Stimulated activated CD8-positive, alpha-beta memory T cell treated with anti-CD3 and anti-CD28 coated beads, Interleukin-15, amount 100 ng/mL, for 1 hour (primary cell): ENCODE measurements around the gene KHDC1.
"Not testable (repeated sequence)": the region's sequence is repeated elsewhere in the genome, so short reads cannot be mapped to it uniquely, and the experiment has no call there.

ENCODE experiments used
- DNase-seq: peaks from one replicate; pipeline ENCODE4 v3.0.0-alpha.2; 2020; ENCODE audit warnings: low read depth

KHDC1 gene

DNA sequence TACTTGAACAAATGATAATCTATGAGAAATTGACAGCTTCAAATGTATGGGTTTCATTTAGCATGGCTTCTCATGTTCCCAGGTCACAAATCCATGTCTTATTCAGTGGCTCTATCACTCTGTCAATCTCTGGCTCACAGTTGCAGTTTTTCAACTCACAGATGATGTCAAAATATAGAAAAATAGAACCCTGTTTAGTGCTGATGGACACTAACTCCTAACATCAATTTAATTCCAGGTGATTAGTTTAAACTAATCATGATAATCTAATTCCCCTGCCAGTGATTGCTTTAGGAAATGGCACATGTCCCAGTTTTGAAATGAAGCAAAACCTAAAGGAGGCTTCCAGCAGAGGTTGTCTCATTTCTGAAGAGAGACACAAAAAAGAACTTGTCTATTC, 13.0 kb downstream of the KHDC1 start:
- DNase-seq = no peak

GRCh38 chr6:73248192-73248903, 14.6 kb downstream of the KHDC1 start:
- no peak for DNase-seq

GRCh38 chr6:73242001-73242400, 21.0 kb downstream of the KHDC1 start:
- DNase-seq = no peak

DNA sequence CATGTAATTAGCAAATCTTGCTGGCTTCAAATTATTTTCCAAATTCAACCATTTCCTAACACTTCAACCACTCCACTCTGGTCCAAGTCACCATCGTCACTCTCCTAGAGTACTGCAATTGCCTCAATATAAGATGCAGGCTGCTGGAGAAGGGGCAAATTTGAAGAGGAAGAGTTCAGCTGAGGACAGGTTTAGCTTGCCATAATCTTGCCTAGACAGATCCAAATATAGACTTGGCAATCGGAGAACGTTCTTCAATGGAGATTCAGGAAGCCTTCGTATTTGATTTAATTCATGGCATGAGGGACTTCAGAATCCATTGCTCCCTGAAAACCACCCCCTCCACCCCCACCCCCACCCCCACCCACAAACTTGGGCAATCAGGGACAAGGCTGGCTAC, 22.3 kb downstream of the KHDC1 start:
- no peak for DNase-seq

GRCh38 chr6:73236144-73236750, 26.7 kb downstream of the KHDC1 start:
- DNase-seq = no peak

DNA sequence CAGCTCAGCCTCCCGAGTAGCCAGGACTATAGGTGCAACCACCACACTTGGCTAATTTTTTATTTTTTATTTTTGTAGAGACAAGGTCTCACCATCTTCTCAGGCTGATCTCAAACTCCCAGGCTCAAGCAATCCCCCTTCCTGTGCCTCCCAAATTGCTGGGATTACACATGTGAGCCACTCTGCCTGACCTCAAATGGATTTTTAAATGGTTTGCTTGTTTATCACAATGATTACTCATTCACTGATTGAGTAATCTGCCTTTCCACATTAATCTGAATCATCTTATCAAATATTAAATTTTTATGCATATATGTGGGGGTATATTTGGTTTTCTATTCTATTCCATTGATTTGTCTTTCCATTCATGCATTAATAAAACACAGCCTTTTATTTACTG, 28.3 kb downstream of the KHDC1 start:
- DNase-seq = no peak

- not testable (repeated sequence) for DNase-seq
These were observed 29.0 kb downstream of the KHDC1 start for GRCh38 chr6:73233971-73234370.

DNA sequence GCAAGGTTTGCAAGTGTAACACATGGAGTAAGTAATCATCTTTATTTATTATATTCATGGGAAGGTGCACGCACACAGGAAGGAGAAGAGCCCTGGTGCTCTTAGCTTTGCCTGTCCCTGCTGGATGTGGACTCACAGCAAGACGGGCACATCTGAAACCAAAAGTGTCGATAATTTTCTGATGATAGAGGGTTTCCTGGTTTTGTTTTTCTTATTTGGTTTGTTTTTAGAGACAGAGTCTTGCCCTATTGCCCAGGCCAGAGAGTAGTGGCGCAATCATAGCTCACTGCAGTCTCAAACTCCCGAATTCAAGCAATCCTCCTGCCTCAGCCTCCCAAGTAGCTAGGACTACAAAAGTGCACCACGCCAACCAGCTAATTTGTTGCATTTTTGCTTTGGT, 29.9 kb downstream of the KHDC1 start:
- DNase-seq = no peak

DNA sequence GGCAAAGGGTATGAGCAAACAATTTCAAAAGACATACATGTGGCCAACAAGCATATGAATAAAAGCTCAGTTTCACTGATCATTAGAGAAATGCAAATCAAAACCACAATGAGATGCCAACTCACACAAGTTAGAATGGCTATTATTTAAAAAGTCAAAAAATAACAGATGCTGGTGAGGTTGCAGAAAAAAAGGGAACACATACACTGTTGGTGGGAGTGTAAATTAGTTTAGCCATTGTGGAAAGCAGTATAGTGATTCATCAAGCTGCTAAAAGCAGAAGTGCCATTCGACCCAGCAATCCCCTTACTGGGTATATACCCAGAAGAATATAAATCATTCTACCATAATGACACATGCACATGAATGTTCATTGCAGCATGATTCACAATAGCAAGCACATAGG, 31.0 kb downstream of the KHDC1 start:
- no peak for DNase-seq

DNA sequence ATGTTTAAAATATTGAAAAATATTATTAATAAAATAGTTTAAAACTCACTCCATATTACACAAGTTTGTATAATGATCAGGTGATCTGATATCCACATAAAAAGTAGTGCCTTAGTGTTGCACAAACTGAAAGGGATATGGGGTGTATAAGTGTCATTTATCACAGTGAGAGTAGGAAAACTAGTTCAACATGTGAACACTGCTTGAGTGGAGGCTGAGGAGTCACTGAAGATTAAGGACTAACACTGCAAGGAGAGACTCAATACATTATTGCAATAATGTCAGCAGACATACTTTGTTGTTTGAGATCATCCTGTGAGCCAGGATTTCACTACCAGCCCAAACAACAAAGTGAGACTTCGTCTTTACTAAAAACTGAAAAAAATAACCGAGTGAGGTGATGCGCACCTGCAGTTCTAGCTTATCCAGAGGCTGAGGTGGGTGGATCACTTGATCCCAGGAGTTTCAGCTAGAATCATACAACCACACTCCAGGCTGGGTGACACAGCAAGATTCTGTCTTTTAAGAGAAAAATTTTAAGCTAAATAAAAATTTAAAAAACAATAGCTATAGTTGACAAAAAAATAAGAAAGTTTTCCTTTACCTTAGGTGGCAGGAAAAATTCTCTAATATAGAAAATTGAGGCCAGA, 35.3 kb downstream of the KHDC1 start:
- no peak for DNase-seq

GRCh38 chr6:73225396-73225795, 37.6 kb downstream of the KHDC1 start, which contains the start of gene KHDC1L:
Gene KHDC1L, minus strand, starts transcription at chr6:73225496. Its CDS starts 88 bp downstream, at chr6:73225408.
- DNase-seq = no peak

DNA sequence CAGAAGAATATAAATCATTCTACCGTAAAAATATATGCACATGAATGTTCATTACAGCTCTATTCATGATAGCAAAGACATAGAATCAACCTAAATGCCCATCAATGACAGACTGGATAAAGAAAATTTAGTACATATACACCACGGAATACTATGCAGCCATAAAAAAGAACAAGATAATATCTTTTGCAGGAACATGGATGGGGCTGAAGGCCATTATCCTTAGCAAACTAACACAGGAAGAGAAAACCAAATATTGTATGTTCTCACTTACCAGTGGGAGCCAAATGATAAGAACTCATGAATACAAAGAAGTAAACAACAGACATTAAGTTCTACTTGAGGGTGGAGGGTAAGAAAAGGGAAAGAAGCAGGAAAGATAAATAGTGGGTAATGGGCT, 46.1 kb downstream of the KHDC1 start:
- no peak for DNase-seq

- no peak for DNase-seq
These were observed 53.9 kb downstream of the KHDC1 start for GRCh38 chr6:73209117-73209516.

GRCh38 chr6:73207221-73207837, 55.7 kb downstream of the KHDC1 start:
- no peak for DNase-seq

DNA sequence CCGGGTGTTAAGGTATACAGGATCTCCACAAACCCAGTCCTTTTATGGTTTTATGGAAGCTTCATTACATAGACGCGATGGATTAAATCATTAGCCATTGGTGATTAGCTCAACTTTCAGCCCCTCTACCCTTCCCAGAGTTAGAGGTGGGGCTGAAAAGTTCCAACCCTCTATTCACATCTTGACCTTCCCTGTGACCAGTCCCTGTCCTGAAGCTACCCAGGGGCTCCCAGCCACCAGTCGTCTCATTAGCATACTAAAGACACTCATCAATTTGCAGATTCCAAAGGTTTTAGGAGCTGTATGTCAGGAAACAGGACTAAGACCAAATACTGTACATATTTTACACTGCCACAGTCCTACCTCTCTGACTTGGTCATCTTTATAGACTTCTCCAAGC, 58.7 kb downstream of the KHDC1 start:
- no peak for DNase-seq

GRCh38 chr6:73203098-73203497, 59.9 kb downstream of the KHDC1 start:
- no peak for DNase-seq

GRCh38 chr6:73200735-73201134, 62.3 kb downstream of the KHDC1 start:
- DNase-seq = no peak

DNA sequence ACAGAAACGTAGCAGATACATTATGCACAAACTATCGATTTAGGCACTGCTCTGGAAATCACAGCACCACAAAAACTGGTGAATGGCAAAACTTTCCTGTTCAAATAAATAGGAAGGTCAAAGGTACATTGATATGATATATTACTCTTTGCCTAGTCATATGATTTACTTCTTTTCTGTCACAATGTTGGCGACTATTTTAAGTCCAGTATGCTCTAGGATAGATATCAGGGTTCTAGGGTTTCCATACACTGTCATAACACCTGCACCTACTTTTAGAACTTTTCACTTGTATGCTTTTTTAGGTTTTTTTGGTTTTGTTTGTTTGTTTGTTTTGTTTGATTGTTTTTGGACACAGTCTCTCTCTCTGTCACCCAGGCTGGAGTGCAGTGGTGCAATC, 62.7 kb downstream of the KHDC1 start:
- no peak for DNase-seq

DNA sequence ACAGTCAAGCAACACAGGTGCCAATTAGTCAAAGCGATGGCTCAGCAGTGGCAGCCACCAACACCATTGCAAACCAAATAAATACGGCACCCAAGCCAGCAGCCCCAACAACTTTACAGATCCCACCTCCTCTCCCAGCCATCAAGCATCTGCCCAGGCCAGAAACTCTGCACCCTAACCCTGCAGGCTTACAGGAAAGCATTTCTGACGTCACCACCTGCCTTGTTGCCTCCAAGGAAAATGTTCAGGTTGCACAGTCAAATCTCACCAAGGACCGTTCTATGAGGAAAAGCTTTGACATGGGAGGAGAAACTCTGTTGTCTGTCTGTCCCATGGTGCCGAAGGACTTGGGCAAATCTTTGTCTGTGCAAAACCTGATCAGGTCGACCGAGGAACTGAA, 68.3 kb downstream of the KHDC1 start:
- DNase-seq = no peak

- not testable (repeated sequence) for DNase-seq
These were observed 69.7 kb downstream of the KHDC1 start for GRCh38 chr6:73193302-73193701.
